ENCODE results near the gene TYR.
"Not testable (repeated sequence)": the region's sequence is repeated elsewhere in the genome, so short reads cannot be mapped to it uniquely, and the experiment has no call there.

Gene TYR

DNA sequence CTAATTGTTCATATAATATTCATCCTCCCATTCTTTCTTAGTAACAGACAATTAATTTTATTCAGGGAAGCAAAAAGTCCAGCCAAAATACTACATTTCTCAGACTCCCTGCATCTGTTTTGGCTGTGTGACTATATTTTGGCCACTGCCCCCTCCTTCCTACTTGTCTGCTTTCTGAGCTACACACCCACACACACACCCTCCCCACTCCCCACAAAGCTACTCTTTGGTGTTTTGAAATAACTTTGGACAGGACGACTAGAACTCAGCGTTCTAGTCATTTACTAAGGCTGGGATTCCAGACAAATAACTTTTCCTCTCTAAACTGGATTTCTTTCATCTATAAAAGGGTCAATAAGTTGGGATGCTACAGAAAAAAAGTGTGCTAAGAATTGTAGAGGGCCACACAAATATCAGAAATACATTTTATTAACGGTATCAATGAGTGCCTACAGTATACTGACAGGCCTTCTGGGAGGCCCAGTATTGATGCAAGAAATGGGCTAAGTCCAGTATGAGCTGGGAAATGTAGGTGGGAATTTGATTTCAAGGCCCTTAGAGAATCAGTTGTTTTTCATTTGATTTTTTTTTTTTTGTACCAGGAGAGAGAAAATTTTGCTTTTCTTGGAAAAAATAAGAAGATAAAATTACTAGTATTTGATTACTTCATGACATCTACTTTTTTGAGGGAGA is 165.4 kb downstream of the TYR start:
- not testable (repeated sequence) for H3K4me3 ChIP-seq (ENCODE audit: low read depth, low read length)
